ENCODE results near the gene MOB2.

Gene MOB2

DNA sequence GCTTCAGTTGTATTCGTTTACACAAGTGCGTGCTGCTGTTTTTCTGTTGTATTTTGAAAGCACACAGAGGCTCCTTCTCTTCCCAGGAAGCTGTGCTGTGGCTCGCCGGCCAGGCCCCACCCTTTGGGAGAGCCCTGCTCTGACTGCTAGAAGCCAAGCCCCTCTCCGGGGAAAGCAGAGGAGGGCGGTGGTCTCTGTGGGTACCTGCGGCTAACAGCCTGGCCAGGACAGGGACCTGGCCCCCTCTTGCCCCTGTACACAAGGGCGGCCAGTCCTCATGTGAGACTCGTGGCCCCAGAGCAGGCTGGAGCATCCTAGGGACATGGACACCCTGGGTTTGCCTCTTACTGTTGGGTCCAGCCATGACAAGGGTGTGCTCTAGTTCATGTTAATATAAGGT is 14.8 kb downstream of the MOB2 start:
- H3K4me3 ChIP-seq (ENCODE audit: low read depth, low read length) = no peak overlapping the region
- no peak for DNase-seq (ENCODE audit: low read depth)
- TF ChIP-seq, protein P1, sequence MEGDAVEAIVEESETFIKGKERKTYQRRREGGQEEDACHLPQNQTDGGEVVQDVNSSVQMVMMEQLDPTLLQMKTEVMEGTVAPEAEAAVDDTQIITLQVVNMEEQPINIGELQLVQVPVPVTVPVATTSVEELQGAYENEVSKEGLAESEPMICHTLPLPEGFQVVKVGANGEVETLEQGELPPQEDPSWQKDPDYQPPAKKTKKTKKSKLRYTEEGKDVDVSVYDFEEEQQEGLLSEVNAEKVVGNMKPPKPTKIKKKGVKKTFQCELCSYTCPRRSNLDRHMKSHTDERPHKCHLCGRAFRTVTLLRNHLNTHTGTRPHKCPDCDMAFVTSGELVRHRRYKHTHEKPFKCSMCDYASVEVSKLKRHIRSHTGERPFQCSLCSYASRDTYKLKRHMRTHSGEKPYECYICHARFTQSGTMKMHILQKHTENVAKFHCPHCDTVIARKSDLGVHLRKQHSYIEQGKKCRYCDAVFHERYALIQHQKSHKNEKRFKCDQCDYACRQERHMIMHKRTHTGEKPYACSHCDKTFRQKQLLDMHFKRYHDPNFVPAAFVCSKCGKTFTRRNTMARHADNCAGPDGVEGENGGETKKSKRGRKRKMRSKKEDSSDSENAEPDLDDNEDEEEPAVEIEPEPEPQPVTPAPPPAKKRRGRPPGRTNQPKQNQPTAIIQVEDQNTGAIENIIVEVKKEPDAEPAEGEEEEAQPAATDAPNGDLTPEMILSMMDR (conservative IDR thresholded peaks at IDR 0.05; ENCODE audit: low read depth, low read length) = no peak

DNA sequence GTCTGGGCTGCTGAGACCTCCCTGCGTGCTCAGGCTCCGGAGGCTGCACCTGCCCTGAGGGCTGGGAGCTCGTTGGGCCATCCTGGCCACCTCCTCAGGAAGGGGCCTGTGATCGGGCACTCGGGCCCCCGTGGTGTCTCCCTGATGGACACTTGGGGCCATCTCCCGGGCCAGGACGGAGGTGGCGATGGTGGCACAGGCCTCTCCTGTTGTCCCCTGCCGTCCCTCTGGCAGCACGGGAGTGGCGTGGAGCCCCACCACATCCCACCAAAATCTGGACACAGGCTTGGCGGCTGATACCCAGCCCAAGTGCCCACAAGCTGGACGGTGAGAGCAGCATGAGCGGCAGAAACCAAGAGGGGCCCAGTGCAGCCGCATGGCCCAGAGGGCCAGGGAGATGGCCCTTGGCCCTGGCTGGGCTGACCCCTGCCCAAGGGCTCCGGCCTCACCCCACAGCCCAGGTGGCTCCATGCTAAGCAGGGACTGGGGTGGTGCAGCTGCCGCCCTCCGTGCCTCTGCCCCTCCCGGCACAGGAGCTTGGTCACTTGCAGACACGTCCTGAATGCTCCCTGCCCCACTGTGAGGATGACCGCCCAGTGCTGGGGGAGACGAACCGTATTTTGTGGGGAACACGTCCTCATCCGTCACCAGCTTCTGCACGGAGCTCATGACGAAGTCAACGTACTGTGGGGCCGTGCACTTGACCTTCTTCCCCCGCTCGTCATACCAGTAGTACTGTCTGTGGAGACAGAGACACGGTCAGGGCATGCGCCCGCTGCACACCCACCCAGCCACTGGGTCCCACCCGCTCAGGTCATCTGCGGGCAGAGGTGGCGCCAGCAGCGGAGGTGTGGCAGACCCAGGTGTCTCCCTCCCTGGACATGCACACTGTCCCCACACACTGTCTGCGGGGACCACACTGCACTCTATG is 15.6 kb downstream of the MOB2 start:
- H3K4me3 ChIP-seq (ENCODE audit: low read depth, low read length) = no peak overlapping the region
- TF ChIP-seq, protein P1 (conservative IDR thresholded peaks at IDR 0.05; ENCODE audit: low read depth, low read length) = no peak
- DNase-seq (ENCODE audit: low read depth) = no peak

DNA sequence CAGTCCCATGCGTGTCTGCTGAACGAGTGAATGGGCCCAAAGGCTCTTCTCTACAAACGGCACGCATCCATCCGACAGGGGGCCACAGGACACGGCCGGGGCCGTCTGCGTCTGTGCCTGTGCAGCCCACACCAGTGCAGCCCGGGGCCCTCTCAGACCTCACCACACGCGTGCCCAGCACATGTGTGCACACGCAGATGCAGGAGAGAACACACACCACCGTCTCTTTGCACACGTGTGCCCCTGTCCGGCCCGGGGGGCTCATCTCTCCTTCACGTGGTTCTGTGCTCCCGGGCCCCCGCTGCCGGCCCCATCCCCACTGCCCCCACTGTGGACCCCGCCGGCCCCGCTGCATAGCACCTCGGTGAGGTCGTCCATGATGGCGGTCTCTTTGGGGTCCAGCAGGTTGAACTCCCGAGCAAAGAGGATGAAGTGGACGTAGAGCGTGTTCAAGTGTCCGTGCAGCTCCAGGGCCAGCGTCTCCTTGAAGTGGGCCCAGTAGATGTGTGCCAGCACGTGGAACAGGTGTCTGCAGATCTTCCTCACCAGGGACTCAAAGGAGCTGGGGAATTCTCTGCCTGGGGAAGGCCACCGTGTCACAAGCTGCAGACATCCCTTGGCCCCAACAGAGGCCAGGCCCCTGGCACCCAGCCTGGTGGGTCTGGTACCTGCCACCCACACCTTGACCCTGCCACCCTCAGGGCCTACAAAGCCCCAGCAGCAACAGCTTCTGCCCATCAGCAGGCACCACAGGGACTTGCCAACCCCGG is 16.5 kb downstream of the MOB2 start:
- TF ChIP-seq, protein P1 (conservative IDR thresholded peaks at IDR 0.05; ENCODE audit: low read depth, low read length) = no peak
- H3K4me3 ChIP-seq (ENCODE audit: low read depth, low read length) = no peak overlapping the region

DNA sequence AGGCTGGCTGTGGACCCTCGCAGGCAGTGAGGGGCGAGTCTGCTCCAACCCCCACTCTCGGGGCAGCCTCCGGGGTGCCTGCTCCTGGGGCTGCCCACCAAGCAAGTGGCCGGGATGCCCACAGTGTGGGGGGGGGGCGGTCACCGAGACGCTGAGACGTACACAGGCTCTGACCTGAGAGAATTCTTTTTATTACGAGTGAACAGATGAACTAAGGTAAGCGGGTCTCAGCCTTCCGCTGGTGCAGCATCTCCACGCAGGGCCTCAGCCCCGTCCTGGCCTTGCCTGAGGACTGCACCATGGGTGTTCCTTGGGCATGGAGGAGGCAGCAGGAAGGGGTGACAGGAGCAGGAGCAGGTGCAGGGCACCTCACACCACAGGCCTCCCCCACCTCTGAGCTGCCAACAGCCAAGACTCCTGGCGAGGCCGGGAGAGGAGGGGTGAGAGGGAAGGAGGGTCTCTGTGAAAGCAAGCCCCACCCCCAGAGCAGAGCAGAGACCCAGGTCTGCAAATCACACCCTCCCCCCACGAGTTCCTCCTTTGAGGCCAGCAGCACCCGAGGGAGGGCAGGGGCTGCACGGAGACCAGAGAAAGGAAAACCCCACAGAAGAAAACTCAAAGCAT is 17.2 kb downstream of the MOB2 start:
- TF ChIP-seq, protein P1 (conservative IDR thresholded peaks at IDR 0.05; ENCODE audit: low read depth, low read length) = no peak
- H3K4me3 ChIP-seq (ENCODE audit: low read depth, low read length) = no peak overlapping the region
- no peak for DNase-seq (ENCODE audit: low read depth)

More for the DNA sequence above, 16.5 kb downstream of the MOB2 start:
- no peak for DNase-seq (ENCODE audit: low read depth)

DNA sequence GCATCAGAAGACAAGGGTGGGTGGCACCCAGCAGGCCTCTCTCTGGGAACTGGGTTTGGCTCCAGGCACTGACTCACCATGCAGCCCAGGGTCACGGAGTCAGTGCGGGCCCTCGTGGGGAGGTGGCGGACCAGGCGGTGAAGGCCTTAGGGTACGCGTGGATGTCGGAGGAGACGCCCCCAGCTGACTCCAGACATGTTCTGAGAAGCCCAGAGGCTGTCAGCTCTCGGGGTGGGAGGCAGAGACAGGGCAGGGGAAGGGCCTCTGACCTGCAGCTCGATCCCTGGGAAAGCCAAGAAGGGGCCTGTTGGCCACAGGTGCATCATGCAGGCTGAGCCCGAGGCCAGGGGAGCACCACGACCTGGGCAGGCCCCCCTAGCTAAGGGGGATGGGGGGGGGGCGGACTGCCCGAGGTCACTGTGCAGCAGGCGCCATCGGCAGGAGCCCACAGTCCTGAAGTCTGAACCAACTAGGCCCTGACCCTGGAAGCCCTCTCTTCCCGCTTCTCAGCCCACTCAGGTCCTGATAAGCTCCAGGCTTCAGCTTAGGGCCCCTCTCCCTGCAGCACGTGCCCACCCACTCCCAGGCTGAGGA is 18.0 kb downstream of the MOB2 start:
- TF ChIP-seq, protein P1 (conservative IDR thresholded peaks at IDR 0.05; ENCODE audit: low read depth, low read length) = no peak
- no peak for DNase-seq (ENCODE audit: low read depth)
- H3K4me3 ChIP-seq (ENCODE audit: low read depth, low read length) = no peak overlapping the region

DNA sequence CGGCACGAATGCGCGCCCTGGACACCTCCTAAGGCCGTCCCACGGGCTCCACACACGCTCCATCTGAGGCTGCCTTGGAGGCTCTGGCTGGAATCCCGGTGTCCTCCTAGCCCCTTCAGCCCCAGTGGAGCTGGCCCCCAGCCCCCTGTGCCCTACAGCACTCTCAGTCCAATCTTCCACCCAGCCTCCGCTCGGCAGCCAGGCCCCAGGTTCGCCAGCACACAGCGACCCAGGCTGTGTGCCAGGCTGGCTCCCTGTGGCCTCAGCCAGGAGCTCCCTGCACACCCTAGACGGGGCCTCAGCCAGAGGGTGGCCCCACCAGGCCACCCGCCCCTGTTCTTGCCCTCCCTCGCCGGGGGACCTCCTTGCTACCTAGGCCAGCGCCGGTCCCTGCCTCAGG is 18.6 kb downstream of the MOB2 start:
- no peak overlapping the region for H3K4me3 ChIP-seq (ENCODE audit: low read depth, low read length)
- TF ChIP-seq, protein P1 (conservative IDR thresholded peaks at IDR 0.05; ENCODE audit: low read depth, low read length) = no peak
- no peak for DNase-seq (ENCODE audit: low read depth)
